NOMO-1 treated with dmso at 0.1 percent for 144 hours (cell line): ENCODE data around the gene RGS9BP.
"Not testable (repeated sequence)": the region's sequence is repeated elsewhere in the genome, so short reads cannot be mapped to it uniquely, and the experiment has no call there.

ENCODE experiments used
- DNase-seq: peaks from one replicate; lab custom pipeline; 2025; ENCODE audit not compliant: unreplicated experiment; lab: John Stamatoyannopoulos, UW

The RGS9BP gene

DNA sequence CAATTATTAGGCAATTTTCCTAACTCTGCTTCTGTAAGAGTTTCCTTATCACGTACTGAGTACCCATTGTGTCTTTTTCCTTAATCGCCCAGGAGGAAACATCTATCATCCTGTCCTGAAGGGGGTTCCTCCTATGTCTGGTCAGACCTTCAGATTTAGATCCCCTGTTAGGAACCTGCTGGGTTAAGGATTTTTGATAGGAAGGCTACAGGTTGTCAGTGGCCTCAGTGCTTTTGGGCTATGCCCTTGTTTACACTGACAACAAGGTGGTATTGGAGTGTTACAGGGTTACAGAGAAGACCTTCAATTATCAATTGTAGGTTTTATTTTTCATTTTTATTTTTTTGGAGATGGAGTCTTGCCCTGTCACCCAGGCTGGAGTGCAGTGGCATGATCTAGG lies 19.2 kb downstream of the RGS9BP start:
- not testable (repeated sequence) for DNase-seq

DNA sequence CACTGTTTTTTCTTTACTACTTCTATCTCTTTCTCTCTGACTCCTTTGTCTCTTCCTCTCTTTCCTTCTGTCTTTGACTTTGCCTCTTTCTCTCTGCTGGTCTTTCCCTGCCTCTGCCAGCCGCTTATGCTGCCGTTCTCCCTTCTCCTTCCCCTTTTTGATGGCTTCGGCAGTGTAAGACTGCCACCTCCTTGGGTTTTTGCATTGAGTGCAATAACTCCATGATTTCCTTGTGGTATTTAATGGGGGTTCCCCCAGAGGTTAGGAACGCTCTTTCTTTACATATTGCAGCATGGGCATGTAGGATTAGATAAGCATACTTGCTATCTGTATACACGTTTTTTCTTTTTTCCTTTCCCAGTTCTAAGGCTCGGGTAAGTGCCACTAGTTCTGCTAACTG lies 19.9 kb downstream of the RGS9BP start:
- DNase-seq = not testable (repeated sequence)

DNA sequence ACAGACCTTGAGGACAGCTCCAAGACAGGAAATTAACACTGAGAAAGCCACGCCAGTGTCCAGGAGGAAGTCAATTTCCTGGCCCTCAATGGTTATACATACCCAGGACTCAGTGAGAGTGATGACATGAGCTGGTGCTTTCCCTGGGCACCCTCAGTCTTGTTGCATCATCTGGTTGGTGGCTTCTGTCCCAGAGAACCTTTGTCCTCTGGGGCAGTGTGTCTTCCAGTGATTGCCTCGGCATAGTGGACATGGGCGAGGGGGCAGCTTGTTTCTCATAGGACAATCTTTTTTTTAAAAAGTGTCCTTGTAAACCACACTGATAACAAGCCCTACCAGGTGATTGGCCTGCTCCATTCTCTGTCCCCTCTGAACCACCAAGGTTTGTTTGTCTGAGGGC lies 21.1 kb downstream of the RGS9BP start:
- DNase-seq = not testable (repeated sequence)

DNA sequence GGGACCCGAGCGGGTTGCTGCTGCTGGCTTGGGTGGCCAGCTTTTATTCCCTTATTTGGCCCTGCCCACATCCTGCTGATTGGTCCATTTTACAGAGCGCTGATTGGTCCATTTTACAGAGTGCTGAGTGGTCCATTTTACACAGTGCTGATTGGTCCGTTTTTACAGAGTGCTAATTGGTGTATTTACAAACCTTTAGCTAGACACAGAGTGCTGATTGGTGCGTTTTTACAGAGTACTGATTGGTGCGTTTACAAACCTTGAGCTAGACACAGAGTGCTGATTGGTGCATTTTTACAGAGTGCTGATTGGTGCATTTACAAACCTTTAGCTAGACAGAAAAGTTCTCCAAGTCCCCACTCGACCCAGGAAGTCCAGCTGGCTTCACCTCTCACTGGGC lies 24.5 kb downstream of the RGS9BP start:
- not testable (repeated sequence) for DNase-seq

DNA sequence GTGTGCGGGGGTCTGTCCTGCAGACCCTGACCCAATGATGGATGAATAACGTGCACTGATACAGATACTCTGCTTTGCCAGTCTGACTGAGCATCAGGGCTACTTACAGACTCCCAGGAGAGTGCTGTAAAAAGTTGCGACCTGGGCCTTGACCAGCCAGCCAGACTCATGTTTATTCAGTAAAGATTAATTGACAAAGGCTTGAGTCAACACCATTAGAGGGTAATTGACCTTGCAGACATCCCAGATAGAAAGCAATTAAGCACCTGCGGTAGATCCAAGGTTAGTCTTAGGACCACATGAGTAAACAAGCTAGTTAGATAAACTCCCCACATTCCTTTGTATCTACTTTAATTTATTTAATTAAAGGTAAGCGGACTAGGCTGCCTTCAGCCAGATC lies 26.4 kb downstream of the RGS9BP start:
- DNase-seq = no peak

DNA sequence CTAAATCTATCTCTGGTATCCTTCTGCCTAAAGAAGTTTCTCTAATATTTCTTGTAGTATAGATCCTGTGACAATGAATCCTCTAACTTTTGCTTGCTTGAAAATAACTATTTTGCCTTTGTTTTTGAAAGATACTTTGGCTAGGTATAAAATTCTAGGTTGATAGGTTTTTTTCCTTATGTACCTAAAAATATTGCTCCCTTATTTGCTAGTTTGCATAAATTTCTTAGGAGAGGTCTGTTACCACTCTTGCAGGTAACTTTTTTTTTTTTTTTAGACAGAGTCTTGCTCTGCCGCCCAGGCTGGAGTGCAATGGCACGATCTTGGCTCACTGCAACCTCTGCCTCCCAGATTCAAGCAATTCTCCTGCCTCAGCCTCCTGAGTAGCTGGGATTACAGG lies 28.4 kb downstream of the RGS9BP start:
- DNase-seq = not testable (repeated sequence)

DNA sequence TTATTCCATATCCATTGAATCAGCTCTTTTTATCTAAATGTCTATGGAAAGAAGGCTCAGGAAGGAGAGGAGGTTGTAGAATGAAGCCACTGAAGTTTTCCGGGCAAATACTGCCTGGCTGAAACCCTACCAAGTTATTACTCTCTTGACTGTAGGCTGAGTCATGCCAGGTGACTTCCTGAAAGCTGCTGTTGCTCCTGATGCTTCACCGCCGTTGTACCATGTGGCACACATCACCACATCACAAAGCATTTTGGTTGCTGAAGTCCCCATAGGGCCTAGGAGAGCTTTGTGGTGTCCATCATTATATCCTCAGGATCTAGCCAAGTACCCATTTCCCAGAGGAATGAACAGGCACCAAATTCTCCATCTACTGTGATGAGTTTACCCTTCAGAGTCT lies 32.8 kb downstream of the RGS9BP start:
- no peak for DNase-seq

DNA sequence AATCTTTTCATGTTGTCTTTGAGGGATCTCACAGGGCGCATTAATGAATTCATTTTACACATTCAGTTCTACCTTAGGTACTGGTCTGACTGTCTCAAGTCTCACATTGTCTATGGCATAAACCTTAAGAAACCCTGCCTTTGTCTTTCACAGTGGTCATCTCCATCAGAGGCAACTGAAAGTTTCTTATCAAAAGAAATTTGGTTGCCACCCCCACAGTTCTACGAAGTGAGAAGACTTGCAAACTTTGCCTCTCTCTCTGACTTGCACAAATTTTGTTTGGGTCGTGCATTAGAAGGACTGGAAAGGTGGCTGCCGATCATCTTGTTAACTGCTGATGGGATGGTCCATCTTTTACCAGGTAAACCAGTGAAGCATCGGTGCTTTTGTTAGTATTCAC lies 33.4 kb downstream of the RGS9BP start:
- DNase-seq = no peak

DNA sequence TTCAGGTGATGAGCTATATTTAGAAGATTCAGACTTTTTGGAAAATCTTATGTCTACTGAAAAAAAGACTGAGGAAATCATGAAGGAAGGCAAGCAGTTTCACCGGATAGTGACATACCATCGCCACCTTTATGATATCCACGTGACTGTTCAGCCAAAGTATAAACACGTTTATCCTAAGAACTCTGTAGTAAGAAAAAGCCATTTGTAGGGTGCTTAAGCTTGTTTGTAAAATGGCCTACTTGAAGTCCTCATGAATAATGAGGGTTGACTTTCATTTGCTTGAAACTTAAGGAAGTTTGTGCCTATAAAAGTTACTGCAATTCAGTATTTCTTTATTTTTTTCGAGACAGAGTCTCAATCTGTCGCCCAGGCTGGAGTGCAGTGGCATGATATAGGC lies 36.1 kb downstream of the RGS9BP start:
- DNase-seq = no peak

DNA sequence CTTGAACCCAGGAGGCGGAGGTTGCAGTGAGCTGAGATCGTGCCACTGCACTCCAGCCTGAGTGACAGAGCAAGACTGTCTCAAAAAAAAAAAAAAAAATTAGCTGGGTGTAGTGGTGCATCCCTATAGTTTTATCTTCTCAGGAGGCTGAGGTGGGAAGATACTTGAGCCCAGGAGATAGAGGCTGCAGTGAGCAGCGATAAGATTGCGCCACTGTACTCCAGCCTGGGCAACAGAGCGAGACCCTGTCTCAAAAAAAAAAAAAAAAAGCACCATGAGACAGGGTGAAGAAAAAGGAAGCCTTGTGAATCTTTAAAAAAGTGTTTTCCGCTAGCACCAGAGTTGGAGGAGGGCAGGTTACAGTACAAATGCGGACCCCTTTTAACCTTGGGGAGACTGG lies 40.6 kb downstream of the RGS9BP start:
- not testable (repeated sequence) for DNase-seq

DNA sequence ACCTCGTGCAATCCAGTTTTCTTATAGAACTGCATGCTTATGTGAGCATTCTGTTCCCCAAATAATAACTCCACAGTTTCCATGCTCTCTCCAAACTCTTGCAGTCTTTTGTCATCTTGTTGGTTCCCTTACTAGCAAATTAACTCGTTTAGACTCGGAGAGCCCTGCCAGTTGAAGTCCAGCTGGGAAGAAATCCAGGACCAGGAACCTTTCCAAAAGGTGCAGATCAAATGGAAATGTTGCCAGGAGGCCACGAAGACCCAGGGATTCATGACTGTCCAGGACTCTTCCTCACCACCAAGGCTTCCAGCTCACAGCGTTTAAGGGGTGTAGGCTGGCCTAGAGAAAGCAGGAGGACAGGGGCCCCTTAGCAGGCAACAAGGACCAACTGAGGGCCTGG lies 41.8 kb downstream of the RGS9BP start:
- DNase-seq = no peak

DNA sequence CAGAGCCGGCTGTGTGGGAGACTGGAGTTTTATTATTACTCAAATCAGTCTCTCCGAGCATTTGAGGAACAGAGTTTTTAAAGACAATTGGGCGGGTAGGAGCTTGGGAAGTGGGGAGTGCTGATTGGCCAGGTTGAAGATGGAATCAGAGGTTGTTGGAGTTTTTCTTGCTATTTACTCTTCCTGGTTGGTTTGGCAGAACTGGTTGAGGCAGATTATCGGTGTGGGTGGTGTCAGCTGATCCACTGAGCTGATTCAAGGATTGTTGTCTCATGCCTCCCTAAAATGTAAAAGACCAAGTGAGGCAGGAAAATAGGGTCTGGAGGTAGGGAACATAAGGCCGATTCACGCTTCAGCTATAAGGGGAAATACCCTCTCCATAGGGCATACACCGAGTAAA lies 42.6 kb downstream of the RGS9BP start:
- DNase-seq = no peak

DNA sequence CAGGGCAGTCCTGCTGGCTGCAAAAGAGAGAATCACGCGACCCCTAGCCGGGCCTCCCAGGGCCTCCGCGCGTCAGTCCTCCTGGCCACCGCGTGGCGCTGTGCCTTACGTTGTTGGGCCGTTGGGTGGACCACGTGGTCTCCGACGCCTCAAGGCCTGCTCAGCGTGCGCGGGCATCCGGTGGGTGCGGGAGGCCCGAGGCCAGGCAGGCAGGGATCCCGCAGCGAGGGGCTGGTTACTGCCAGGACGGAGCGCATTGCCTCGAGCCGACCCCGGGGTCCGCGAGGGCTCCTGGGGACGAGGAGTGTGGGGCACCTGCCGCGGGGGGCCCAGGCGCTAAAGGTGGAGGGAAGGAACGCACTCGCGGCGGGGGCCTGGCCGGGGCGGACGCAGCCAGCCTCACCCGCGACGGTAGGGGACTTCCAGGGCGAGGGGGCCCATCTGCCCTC lies 44.0 kb downstream of the RGS9BP start, which contains the start of gene TDRD12:
TSS of gene TDRD12 (plus strand) at position 157 of the 449 bp plus-strand sequence. CDS start 306 bp downstream, outside the sequence.
- no peak for DNase-seq

DNA sequence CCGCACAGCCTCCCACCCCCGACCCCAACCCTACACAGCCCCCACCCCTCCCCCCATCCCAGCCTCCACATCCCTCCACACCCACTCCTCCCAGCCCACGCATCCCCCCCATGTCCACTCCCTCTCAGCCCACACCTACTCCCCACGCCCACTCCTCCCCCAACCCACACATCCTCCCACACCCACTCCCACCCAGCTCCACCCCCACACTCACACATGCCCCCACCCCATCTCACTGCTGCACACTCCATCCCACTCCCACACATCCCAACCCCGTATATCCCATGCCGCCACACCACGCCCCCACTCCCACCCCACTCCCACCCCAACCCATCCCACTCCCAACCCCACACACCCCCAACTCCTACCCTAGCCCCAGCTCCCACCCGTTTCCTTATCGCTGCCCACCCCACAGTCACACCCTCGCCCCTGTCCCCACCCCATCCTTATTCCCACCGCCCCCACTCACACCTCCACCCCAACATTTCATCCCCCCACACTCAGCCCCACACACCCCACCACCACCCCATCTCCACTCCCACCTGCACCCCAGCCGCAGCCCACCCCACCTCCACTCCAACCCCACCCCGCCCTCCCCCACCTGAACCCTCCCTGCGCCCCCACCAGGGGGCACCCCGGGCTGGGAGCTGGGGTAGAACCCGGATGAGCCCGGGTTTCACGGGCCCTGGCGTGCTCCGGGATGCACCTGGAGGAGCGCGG lies 44.7 kb downstream of the RGS9BP start:
- no peak for DNase-seq

DNA sequence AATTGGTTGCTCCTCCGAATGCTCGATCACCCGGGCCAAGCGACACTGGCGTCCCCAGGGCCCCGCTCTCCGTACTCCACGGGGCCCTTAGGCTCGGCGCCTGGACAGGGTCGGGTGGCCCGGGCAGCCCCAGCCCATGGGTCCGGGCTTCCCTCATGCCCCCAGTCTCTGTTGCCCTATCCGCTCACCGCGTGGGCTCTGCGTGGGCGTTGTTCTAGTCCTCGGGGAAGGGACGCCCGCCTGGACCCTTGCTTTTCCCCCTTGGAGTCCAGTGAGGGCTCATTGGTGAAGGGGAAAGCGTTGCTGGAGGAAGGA lies 45.2 kb downstream of the RGS9BP start:
- no peak for DNase-seq
